Spinal cord (tissue), 10 donors: ENCODE measurements around the gene HMGA1. TPM values are rescaled to one million over a fixed set of nuclear protein-coding genes. Genes with fewer than 3 reads are reported as not detected.

Experiments
- DNase-seq, 6 donors: peaks; one replicate each; pipeline versions ENCODE4 v3.0.0 to v3.0.0-alpha.2; 2013 to 2015; ENCODE audit warnings: low spot score in 6 of 6, low read depth in 4 of 6
- H3K27ac ChIP-seq: one replicate; pipeline ENCODE4 v1.5.1; 2013; ENCODE audit warnings: low read depth, low read length, control low read depth
- H3K27me3 ChIP-seq: one replicate; pipeline ENCODE4 v1.6.1; 2013; ENCODE audit warnings: low read length; ENCODE audit not compliant: control insufficient read depth, insufficient read depth
- H3K36me3 ChIP-seq: one replicate; pipeline ENCODE4 v1.6.1; 2013; ENCODE audit warnings: low read length; ENCODE audit not compliant: control insufficient read depth, insufficient read depth
- H3K4me1 ChIP-seq: one replicate; pipeline ENCODE4 v1.6.1; 2013; ENCODE audit warnings: low read length; ENCODE audit not compliant: control insufficient read depth, insufficient read depth
- H3K4me3 ChIP-seq: one replicate; pipeline ENCODE4 v1.5.1; 2013; ENCODE audit warnings: low read depth, low read length, control low read depth
- H3K9me3 ChIP-seq: one replicate; pipeline ENCODE4 v1.6.1; 2013; ENCODE audit warnings: low read length; ENCODE audit not compliant: control insufficient read depth, insufficient read depth
- WGBS: methylation state at CpG from one replicate; pipeline ENCODE4 v1.1.5; 2013; ENCODE audit warnings: missing lambda C conversion rate; ENCODE audit not compliant: insufficient coverage; 5-methylcytosine and 5-hydroxymethylcytosine counted together
- polyA plus RNA-seq, 2 donors: library from polyadenylated mRNA; unstranded; fragments of 120-200 nt; gene quantifications; one replicate each; pipeline ENCODE4 v1.2.1, GENCODE V29; 2013; ENCODE audit not compliant: insufficient read length in 2 of 2
- total RNA-seq, 2 donors: library from RNA; depleted of rRNA in 1 of 2; stranded (reverse); fragments of 120-200 nt in 1 of 2; fragments of >200 nt in 1 of 2; gene quantifications; one replicate each; pipeline versions ENCODE4 v1.2.3 to v1.2.4, GENCODE V29; 2013 to 2014
- donor health status: healthy.

The HMGA1 gene
- total and polyA plus RNA-seq, 4 donors = 14.5 to 152 (median 92.6) TPM

DNA sequence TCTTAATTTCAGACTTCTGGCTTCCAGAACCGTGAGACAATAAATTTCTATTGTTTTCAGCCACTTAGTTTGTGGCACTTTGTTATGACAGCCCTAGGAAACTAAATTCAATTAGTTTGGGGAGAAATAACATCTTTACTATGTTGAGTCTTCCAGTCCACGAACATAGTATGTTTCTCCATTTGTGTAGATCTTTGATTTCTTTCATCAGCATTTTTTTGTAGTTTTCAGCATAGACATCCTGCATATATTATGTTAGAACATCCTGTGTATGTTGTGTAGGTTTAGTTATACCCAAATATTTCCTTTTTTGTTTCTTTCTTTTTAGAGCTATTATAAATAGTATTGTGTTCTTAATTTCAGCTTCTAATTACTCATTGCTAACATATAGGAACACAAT, 18.0 kb upstream of the HMGA1 start:
- Histone ChIP-seq H3K36me3 (no peaks in the 10 kb centered on the region), H3K9me3 (no peaks in the 10 kb centered on the region), H3K4me1 (peaks cover 7% of the 10 kb centered on the region), H3K4me3 (no peak overlapping the region), H3K27ac (no peak overlapping the region), H3K27me3 (no peaks in the 10 kb centered on the region)
- no CpG with 5 or more reads among the region's 2 CpGs for WGBS
- no peak for DNase-seq

DNA sequence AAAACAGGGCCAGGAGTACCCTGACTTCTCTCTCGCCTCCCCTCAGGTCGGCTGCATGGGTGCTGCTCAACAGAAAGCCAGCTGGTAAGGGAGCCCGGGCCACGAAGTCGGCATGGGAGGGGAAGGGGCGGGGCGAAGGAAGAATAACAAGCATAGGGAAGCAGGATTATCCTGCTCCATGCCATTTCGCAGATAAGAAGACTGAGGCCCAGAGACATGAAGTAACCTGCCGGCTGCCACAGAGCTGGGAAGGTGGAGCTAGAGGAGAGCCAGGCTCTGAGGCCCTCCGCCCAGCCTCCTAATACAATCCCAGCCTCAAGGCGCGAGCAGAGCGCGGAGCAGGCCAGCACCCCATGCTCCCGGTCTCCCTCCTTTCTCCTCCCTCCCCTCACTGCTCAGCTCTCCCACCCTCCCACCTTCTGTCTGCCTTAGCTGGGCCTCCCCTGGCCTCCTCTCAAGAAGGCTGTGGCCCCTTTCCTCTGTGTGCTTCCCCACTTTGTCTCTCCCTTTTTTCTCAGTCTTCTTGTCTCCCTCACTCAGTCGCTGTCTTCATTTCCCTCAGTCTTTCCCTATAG, 13.2 kb upstream of the HMGA1 start:
- Histone ChIP-seq H3K4me1 (peaks cover 12% of the 10 kb centered on the region), H3K27ac (peak overlapping the region; percentile 67), H3K9me3 (no peaks in the 10 kb centered on the region), H3K36me3 (no peaks in the 10 kb centered on the region), H3K4me3 (peak overlapping the region; percentile 52), H3K27me3 (no peaks in the 10 kb centered on the region)
- 12% methylated on average over 16 of the region's 16 CpGs for WGBS
- DNase-seq = no peak

DNA sequence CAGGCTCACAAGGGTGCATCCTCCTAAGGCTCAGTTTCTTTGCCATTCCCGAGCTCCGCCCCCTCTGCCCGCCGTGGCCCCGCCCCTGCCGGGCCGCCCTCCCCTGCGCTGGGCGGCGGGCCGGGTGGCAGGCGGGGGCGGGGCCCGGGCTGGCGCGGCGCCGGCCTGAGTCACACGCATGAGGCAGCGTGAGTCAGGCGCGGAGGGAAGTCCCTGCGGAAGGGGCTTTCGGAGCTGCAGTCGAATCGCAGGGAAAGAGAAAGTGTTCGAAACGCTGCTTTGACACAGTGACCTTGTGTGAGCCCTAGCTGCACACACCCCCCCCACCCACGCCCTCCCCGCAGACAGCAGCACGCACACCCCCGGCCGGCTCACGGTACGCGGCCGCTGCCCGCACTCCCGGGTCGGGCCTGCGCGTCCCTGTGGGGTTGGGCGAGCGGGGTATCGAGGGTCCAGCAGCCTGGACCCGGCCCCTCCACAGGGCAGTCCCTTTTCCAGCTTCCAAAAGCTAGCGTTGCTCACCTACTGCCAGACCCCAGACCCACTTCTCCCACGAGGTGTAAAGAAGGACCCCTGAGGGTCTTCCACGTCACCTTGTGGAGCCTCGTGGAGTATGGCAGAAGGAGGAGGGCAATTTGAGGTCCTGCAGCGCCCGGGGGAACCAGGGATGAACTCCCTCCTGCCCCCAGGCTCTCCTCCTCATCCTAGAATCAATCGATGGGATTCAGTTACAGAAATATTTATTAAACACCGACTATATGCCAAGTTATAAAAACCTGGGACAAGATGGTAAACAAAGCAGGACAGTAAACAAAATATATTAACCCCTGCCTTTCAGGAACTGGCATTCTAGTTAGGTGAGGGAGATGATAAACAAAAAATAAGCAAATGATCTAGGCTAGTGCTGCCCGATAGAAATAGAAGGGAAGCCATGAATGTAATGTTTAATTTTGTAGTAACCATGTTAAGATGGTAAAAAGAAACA, 12.4 kb upstream of the HMGA1 start:
- peak overlapping the region; percentile 67 for H3K27ac ChIP-seq
- WGBS = 2% methylated on average over 43 of the region's 55 CpGs

DNA sequence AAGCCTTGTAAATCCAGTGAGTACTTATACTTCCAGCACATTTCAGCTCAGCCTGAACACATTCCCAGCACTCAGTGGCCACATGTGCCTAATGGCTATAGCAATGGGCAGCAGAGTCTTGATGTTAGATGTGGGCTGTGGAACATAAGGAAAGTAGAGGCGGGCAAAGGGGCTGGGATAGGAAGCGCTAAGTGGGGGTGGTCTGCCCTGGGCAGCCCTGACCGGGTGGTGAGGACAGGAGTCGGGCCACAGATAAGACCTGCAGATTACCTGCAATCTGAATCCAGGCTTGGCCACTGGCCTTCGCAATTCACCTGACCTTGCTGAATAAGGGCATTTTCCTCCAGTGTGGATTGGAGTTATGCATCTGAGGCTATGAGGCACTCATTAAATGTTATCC, 11.1 kb upstream of the HMGA1 start:
- 97% methylated on average over 5 of the region's 5 CpGs for WGBS
- Histone ChIP-seq H3K27me3 (no peaks in the 10 kb centered on the region), H3K27ac (no peak overlapping the region)

More for the DNA sequence above, 12.4 kb upstream of the HMGA1 start:
- peaks cover 12% of the 10 kb centered on the region for H3K4me1 ChIP-seq
- no peaks in the 10 kb centered on the region for H3K36me3 ChIP-seq
- H3K9me3 ChIP-seq = no peaks in the 10 kb centered on the region
- DNase-seq = peak in 5 of 6 donors; percentile 76 to 96 (median 82)
- no peaks in the 10 kb centered on the region for H3K27me3 ChIP-seq
- H3K4me3 ChIP-seq = peak overlapping the region; percentile 52

DNA sequence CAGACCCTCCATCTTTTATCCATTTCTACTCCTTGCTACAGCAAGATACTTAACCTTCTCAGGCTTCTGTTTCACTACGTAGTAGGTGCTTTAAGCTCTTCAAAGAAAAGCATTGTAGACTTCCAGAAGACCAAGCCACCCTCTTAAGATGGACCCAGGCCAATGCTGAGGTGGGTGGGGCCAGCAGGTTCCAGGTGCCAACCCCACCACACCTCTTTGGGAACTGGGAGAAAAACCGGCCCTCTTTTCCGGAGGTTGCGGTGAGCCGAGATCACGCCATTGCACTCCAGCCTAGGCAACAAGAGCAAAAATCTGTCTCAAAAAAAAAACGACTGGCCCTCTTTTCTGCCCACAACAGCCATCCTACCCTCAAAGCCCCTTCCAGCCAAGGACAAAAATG, 10.6 kb upstream of the HMGA1 start:
- Histone ChIP-seq H3K9me3 (no peaks in the 10 kb centered on the region), H3K27ac (no peak overlapping the region), H3K4me3 (no peak overlapping the region), H3K27me3 (no peaks in the 10 kb centered on the region), H3K4me1 (peaks cover 12% of the 10 kb centered on the region), H3K36me3 (no peaks in the 10 kb centered on the region)
- WGBS = 77% methylated on average over 6 of the region's 7 CpGs
- no peak for DNase-seq

More for the DNA sequence above, 11.1 kb upstream of the HMGA1 start:
- DNase-seq = no peak
- no peaks in the 10 kb centered on the region for H3K9me3 ChIP-seq
- no peak overlapping the region for H3K4me3 ChIP-seq
- H3K36me3 ChIP-seq = no peaks in the 10 kb centered on the region
- peaks cover 12% of the 10 kb centered on the region for H3K4me1 ChIP-seq

DNA sequence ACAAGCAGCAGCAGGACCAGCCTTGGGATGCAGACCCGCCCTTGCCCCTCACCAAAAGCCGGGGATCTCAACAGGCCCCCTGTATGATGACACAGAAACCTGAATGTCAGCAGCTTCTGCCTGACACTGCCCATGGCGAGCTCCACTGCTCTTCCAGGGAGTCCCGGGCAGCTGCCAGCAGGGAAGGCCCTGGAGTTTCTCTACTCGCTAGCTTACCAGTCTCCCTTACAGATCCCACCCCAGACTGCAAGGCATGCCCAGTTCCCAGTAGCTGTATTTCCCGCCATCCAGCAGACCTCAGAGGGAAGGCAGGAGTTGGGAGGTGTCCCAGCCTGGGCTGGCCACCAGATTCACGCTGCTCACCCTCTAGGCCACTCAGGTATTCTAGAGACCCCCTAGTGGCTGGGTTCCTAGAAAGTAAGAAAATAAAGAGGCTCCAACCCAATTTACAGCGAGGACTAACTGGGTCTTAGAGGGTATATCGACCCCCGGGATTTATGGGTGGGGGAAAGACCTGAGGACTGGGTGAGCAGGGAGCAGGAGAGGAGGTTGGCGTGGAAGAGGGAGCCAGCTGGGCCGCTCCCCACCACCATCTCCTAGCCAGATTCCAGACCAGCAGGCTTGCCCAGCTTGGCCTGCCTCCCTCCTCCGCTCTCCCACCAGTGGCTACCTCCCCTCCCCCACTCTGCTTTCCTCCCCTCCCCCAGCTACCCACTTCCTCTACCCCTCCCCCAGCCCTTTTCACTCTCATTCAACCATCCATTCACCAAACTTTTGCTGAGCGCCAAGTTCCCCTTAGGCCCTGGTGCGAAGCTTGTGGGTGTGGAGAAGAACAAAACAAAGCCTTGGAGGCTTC, 9.7 kb upstream of the HMGA1 start:
- 81% methylated on average over 10 of the region's 15 CpGs for whole genome bisulfite sequencing
- no peak overlapping the region for H3K27ac ChIP-seq
- no peaks in the 10 kb centered on the region for H3K36me3 ChIP-seq
- no peak overlapping the region for H3K4me3 ChIP-seq
- H3K27me3 ChIP-seq = no peaks in the 10 kb centered on the region
- DNase-seq = no peak
- no peaks in the 10 kb centered on the region for H3K9me3 ChIP-seq
- peaks cover 12% of the 10 kb centered on the region for H3K4me1 ChIP-seq

DNA sequence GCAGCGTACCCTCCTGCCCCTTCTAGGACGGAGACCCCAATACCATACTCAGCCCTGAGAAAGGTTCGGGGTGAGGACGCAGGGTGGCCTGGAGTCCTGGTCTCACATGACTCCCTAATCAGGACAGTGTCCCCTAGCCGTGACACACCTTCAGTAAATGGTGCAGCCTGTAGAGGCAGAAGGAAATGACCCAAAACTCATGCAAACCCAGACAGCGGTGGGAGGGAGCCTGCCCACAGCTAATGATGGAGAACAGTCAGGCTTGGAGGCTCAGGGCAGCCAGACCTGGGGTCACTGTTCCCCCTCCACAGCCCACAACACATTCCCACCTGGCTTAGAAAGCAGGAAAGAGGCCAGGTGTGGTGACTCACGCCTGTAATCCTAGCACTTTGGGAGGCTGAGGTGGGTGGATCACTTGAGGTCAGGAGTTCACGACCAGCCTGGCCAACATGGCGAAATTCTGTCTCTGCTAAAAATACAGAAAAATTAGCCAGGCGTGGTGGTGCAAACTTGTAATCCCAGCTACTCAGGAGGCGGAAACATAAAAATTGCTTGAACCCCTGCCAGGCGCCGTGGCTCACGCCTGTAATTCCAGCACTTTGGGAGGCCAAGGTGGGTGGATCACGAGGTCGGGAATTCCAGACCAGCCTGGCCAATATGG, 8.8 kb upstream of the HMGA1 start:
- whole genome bisulfite sequencing = 92% methylated on average over 14 of the region's 16 CpGs
- no peak for DNase-seq
- Histone ChIP-seq H3K9me3 (no peaks in the 10 kb centered on the region), H3K36me3 (no peaks in the 10 kb centered on the region), H3K27me3 (no peaks in the 10 kb centered on the region), H3K27ac (no peak overlapping the region), H3K4me1 (peaks cover 12% of the 10 kb centered on the region), H3K4me3 (no peak overlapping the region)

DNA sequence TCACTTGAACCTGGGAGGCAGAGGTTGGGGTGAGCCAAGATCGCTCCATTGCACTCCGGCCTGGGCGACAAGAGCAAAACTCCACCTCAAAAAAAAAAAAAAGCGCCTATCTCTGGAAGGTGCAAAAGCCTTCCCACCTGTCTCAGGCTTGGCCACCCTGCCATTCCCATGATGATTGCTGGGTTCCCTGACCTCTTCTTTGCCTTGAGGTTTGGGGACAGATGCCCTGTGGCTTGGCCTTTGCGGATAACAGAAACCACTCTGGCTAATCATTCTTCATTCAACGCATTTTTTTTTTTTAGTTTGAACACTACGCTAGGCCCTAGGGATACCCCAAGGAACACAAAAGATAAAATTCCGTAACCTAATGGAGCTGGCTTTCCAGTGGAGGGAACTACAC, 6.8 kb upstream of the HMGA1 start:
- Histone ChIP-seq H3K27ac (no peak overlapping the region), H3K36me3 (no peaks in the 10 kb centered on the region), H3K9me3 (no peaks in the 10 kb centered on the region), H3K4me3 (no peak overlapping the region), H3K27me3 (no peaks in the 10 kb centered on the region), H3K4me1 (no peaks in the 10 kb centered on the region)
- DNase-seq = no peak
- 79% methylated on average over 5 of the region's 8 CpGs for WGBS
